ENCODE measurements around the gene ORAI1. TPM values are rescaled to one million over a fixed set of nuclear protein-coding genes. Genes with fewer than 3 reads are reported as not detected.
A peak's percentile ranks its signal among the peaks of the same experiment; 100 is the strongest.

ORAI1 gene
- total RNA-seq, 1 donor from 2014 or later: 13.7 TPM

DNA sequence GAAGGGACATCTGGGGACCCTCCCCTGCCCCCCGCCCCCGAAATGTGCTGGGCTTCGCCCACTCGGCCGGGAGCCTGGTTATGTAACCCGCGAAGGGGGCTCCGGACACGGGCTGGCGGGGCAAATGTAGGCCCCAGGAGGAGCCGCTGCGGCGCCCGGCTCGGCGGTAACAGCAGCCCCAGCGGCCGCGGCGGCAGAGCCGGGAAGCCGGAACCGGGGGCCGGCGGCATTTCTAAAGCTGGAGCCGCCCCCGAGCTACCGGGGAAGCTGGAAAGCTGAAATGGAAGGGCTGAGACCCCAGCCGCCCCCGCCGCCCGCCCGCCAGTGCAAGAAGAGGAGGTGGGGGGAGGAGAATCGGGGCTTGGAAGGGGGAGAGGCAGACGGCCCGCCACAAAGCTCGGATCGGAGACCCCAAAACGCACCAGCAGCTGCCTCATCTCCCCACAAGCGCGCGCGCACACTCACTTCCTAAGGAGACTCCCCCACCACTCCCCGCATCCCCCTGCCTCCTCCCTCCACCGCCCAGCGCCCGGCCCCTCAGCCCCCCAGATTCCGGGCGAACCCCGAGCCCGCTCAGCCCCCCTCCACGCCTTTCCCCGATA, 47.0 kb upstream of the ORAI1 start:
- no peaks in the 10 kb centered on the region for H3K9me3 Mint-ChIP-seq
- no peak overlapping the region for H3K27ac Mint-ChIP-seq (ENCODE audit: unreplicated experiment)
- peak overlapping the region; percentile 99 for H3K4me3 Mint-ChIP-seq
- H3K4me1 Mint-ChIP-seq: peaks cover 74% of the 10 kb centered on the region
- no peaks in the 10 kb centered on the region for H3K27me3 Mint-ChIP-seq (ENCODE audit: low read depth)
- no peaks in the 10 kb centered on the region for H3K36me3 Mint-ChIP-seq (ENCODE audit: low read depth)
- TF ChIP-seq, protein P1, sequence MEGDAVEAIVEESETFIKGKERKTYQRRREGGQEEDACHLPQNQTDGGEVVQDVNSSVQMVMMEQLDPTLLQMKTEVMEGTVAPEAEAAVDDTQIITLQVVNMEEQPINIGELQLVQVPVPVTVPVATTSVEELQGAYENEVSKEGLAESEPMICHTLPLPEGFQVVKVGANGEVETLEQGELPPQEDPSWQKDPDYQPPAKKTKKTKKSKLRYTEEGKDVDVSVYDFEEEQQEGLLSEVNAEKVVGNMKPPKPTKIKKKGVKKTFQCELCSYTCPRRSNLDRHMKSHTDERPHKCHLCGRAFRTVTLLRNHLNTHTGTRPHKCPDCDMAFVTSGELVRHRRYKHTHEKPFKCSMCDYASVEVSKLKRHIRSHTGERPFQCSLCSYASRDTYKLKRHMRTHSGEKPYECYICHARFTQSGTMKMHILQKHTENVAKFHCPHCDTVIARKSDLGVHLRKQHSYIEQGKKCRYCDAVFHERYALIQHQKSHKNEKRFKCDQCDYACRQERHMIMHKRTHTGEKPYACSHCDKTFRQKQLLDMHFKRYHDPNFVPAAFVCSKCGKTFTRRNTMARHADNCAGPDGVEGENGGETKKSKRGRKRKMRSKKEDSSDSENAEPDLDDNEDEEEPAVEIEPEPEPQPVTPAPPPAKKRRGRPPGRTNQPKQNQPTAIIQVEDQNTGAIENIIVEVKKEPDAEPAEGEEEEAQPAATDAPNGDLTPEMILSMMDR (conservative IDR thresholded peaks at IDR 0.05): no peak
- peak; percentile 9 for DNase-seq (ENCODE audit: low read depth, low spot score)

GRCh38 chr12:121579981-121580868, 46.1 kb upstream of the ORAI1 start:
- Mint-ChIP-seq H3K4me1 (peaks cover 65% of the 10 kb centered on the region), H3K27me3 (ENCODE audit: low read depth) (no peaks in the 10 kb centered on the region), H3K27ac (ENCODE audit: unreplicated experiment) (peak overlapping the region; percentile 99), H3K4me3 (peak overlapping the region; percentile 99), H3K36me3 (ENCODE audit: low read depth) (no peaks in the 10 kb centered on the region), H3K9me3 (no peaks in the 10 kb centered on the region)
- TF ChIP-seq, protein P1 (conservative IDR thresholded peaks at IDR 0.05): no peak
- peak; percentile 65 for DNase-seq (ENCODE audit: low read depth, low spot score)

- TF ChIP-seq, protein P1 (conservative IDR thresholded peaks at IDR 0.05): no peak
- Mint-ChIP-seq H3K27me3 (ENCODE audit: low read depth) (no peaks in the 10 kb centered on the region), H3K4me3 (peak within 1 kb of the TSS; percentile 99), H3K27ac (ENCODE audit: unreplicated experiment) (peak within 1 kb of the TSS; percentile 99), H3K36me3 (ENCODE audit: low read depth) (no peaks in the 10 kb centered on the region), H3K9me3 (no peaks in the 10 kb centered on the region), H3K4me1 (peaks cover 61% of the 10 kb centered on the region)
- DNase-seq (ENCODE audit: low read depth, low spot score): peak; percentile 30
Observed at GRCh38 chr12:121580959-121581685, 45.2 kb upstream of the ORAI1 start, which contains the start of gene KDM2B. TSS of gene KDM2B (minus strand) at chr12:121581023. CDS start at chr12:121580911, 112 bp downstream.

- no peak for DNase-seq (ENCODE audit: low read depth, low spot score)
- peak overlapping the region; percentile 99 for H3K4me3 Mint-ChIP-seq
- H3K4me1 Mint-ChIP-seq: peaks cover 53% of the 10 kb centered on the region
- no peaks in the 10 kb centered on the region for H3K9me3 Mint-ChIP-seq
- no peaks in the 10 kb centered on the region for H3K36me3 Mint-ChIP-seq (ENCODE audit: low read depth)
- TF ChIP-seq, protein P1 (conservative IDR thresholded peaks at IDR 0.05): no peak
- no peaks in the 10 kb centered on the region for H3K27me3 Mint-ChIP-seq (ENCODE audit: low read depth)
- H3K27ac Mint-ChIP-seq (ENCODE audit: unreplicated experiment): peak overlapping the region; percentile 97
Observed at GRCh38 chr12:121581686-121582429, 44.5 kb upstream of the ORAI1 start.
